Hematopoietic multipotent progenitor cell treated with erythropoietin and hydrocortisone succinate and interleukin-3 and kit ligand, for 8 days (in vitro differentiated cells): ENCODE data around the gene ITPKB.
"Not testable (repeated sequence)": the region's sequence is repeated elsewhere in the genome, so short reads cannot be mapped to it uniquely, and the experiment has no call there.

ENCODE experiments used
- DNase-seq: peaks from one replicate; pipeline ENCODE4 v3.0.0-alpha.2; 2015

The ITPKB gene

GRCh38 chr1:226648421-226648820, 90.7 kb downstream of the ITPKB start:
- no peak for DNase-seq

- no peak for DNase-seq
These were observed 91.4 kb downstream of the ITPKB start for GRCh38 chr1:226647719-226648118.

DNA sequence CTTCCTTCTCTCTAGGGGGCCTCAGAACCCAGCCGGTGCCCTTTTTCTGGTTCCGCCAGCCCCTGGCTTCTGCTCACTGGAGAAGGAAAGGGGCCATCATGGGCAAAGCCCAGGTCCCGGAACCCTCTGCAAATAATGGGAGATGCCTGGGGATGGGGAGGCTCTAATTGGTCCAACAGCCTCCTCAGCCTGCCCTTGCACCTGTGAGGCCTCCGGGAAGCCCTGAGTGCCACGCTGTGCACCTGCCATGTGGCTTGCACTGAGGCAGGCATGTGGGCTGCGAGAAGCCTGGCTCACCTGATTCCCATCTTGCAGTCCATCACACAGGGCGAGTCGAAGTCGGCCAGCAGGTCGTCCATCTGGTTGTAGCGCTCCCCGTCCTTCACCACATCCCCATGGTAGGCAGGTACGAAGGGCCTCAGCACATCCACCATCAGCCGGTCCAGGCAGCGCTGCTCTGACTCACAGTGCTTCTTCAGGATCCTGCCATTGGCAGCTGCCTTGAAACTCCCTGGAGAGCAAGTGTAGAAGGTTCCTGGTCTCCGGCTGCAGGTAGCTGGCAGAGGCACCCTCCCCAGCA, 92.1 kb downstream of the ITPKB start:
- DNase-seq: no peak

GRCh38 chr1:226646026-226646869, 92.8 kb downstream of the ITPKB start:
- no peak for DNase-seq

- no peak for DNase-seq
These were observed 93.7 kb downstream of the ITPKB start for GRCh38 chr1:226645279-226645976.

DNA sequence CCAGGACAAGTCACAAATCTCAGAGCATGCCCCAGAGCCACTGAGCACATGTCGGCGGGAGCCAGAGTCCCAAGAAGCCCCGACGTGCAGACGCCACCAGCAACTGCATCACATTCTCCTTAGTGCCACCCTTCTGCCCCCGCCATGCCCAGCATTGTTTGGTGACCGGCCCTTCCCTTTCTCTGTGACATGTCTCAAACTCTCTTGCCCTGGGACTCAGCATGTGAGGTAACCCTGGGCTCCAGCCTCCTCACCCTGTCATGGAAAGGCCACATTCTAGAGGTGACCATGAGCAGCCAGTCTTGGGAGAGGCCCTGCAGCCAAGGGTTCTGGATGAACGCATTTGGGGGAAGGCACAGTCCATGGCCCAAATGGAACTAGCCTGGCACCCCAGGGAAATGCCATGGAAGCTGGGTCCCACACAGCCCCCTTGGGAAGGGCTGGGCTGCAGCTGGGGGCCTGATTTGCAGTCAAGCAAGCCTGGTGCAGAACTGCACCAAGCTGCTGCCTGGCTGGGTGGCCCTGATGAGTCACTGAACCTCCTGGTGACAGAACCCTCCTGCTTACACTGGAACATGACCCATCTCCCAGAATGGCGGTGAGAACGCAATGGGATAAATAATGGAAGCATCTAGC, 94.4 kb downstream of the ITPKB start:
- no peak for DNase-seq

- no peak for DNase-seq
These were observed 95.2 kb downstream of the ITPKB start for GRCh38 chr1:226643611-226644540.

- peak; percentile 64 for DNase-seq
These were observed 95.9 kb downstream of the ITPKB start for GRCh38 chr1:226643177-226643576.

DNA sequence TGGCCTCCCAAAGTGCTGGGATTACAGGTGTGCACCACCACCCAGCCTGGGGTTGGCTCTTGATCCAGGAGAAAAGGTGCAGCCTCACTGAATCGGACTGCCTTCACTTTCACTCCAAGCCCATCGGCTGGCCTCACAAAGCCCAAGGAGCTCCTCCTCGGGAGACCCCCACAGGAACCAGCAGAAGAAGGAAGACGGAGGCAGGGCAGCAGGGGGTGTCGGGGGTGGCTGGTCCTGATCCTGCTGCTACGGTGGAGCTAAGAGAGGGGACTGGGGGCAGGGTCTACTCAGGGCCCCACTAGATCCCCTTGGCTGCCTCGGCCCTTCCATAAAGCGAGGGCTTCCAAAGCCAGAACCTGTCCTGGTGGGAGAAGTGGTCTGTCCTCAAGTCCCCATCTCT, 96.7 kb downstream of the ITPKB start:
- DNase-seq: no peak

- DNase-seq: no peak
These were observed 97.3 kb downstream of the ITPKB start for GRCh38 chr1:226641671-226642231.

GRCh38 chr1:226640321-226641136, 98.6 kb downstream of the ITPKB start:
- DNase-seq: no peak

DNA sequence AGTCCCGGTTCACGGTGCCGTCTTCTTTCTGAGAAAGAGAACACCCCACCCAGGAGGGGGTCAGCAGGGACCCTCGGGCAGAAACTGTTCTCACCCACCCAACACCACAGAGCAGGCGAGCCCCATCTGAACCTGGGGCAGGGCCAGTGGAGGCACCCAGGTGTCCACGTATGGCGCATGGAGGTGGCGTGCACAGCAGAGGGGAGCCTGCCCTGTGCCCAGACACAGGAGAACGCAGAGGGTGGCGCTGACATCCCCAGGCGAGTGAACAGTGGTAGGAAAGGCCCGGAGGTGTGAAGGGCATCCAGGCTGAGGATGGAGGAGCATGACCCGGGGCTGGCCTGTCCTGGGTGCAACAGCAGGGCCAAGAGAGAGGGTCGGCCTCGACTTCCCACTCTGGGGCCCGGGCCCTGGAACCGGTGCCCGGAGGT, 99.4 kb downstream of the ITPKB start:
- no peak for DNase-seq

DNA sequence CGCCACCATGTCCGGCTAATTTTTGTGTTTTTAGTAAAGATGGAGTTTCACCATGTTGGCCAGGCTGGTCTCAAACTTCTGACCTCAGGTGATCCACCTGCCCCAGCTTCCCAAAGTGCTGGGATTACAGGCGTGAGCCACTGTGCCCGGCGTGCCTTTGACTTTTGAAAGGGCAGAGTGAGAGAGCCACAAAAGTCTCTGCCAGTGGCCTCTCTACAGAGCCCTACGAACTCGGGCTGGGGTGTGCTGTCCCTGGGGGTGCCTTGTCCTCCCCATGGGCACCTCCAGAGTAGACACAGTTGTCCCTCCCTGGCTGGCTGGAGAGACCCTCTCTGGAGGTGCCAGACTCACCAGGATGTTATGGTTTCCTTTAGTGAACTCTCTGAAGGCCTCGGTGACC, 99.9 kb downstream of the ITPKB start:
- not testable (repeated sequence) for DNase-seq

DNA sequence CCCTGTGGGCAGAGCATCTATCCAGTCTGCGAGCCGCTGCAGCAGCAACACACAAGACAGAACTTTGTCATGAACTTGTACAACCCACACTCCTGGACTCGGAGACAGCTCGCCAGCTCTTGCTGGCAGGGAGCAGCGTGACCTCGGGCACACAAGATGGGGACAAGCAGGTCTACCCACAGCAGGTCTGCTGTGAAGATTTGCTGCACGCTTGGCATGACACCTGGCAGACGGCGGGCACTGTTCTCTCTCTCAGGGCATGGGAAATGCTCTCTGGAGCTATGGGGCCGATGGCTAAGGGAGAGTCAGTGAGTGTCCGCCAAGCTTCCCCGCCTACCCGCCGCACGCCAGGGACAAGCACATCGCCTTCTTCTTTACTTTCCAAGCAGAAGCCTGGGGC, 100.5 kb downstream of the ITPKB start:
- no peak for DNase-seq

DNA sequence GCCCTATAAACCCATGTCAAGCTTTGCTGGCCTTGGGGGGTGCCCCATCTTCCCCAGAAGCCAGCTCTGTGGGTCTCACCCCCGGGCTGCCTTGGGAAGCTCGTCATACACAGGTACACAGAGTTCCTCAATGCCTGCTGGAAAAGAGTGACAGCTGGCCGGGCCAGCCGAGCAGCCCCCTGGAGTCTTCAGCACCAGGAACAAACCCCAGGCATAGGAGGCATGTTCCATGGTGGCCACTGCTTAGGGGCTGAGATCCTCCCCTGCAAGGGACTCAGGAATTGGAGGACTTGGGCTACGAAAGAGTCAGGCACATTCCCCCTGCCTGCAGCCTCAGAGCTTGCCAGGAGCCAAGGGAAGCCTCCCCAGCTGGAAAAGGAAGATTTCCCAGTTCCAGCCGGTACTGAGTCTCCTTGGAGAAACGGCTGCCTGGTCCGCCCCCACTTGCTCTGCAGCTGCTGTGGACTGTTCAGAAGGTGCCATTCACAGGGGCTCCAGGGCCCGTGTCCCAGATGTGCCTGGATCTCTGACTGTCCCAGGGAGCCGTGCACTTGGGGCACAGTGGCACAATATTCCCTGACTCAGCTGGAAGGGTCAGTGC, 101.0 kb downstream of the ITPKB start:
- DNase-seq: no peak

- DNase-seq: no peak
These were observed 101.7 kb downstream of the ITPKB start for GRCh38 chr1:226637147-226637935.

DNA sequence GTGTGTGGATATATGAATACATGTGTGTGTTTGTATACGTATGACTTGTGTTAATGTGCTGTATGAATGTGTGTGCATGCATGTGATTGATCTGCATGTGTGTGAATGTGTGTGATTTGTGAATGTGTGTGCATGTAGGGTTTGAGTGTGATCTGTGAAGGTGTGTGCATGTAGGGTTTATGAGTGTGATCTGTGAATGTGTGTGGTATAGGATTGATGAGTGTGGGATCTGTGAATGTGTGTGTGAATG, 102.3 kb downstream of the ITPKB start:
- no peak for DNase-seq

- DNase-seq: no peak
These were observed 103.6 kb downstream of the ITPKB start for GRCh38 chr1:226635456-226635941.

DNA sequence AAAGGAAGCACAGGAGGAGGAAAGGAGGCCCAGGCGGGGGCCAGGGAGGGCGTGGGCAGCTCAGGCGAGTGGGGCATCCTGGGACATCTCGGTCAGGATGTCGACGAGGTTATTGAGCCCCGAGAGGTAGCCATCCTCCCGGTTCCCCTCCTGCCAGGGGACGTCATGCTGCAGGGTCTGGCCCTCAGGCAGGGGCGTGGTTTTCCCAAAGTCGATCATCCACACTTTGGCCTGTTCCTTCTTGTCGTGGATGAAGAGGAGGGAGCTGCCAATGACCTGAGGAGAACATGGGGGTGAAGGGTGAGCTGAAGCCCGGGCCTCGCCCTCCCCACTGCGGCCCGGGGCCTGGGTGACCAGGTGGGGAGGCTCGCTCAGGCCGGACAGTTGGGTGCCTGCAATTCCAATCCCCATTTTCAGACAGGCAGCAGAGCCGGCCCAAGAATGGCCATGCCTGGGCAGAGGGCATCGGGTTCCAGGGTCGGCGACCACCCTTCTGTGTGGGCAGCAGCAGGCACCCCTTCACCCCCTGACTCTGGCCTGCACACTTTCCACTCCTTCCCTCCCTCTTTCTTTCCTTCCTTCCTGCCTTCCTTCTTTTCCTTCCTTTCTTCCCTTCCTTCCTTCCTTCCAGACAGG, 104.4 kb downstream of the ITPKB start:
- DNase-seq: no peak
